Epithelial cell of proximal tubule (primary cell): Measurements from ENCODE around the gene DMRT2. TPM values are rescaled to one million over a fixed set of nuclear protein-coding genes. Genes with fewer than 3 reads are reported as not detected.

ENCODE experiments used
- DNase-seq: peaks from one replicate; pipeline ENCODE4 v3.0.0-alpha.2; 2011; ENCODE audit warnings: low read depth
- H3K4me3 ChIP-seq: 2 replicates; pipeline ENCODE4 v1.5.1; 2011; ENCODE audit warnings: low read depth, mild to moderate bottlenecking, low read length
- CTCF ChIP-seq: conservative IDR thresholded peaks from 2 replicates; pipeline ENCODE4 v1.5.1; 2012; ENCODE audit warnings: low read depth, mild to moderate bottlenecking, low read length
- total RNA-seq: library from RNA; depleted of rRNA; stranded (reverse); fragments of >200 nt; gene quantifications from 2 replicates; pipeline ENCODE4 v1.2.3, GENCODE V29; 2015

The DMRT2 gene
- total RNA-seq, 1 donor from 2014 or later = 0.35 TPM

GRCh38 chr9:1100945-1101344 lies 50.8 kb downstream of the DMRT2 start:
- DNase-seq = no peak
- no peak overlapping the region for H3K4me3 ChIP-seq
- peak; percentile 70 for TF ChIP-seq CTCF

- DNase-seq = no peak
- TF ChIP-seq CTCF = no peak
- H3K4me3 ChIP-seq = no peak overlapping the region
Observed at GRCh38 chr9:1101846-1102641, 51.9 kb downstream of the DMRT2 start.

DNA sequence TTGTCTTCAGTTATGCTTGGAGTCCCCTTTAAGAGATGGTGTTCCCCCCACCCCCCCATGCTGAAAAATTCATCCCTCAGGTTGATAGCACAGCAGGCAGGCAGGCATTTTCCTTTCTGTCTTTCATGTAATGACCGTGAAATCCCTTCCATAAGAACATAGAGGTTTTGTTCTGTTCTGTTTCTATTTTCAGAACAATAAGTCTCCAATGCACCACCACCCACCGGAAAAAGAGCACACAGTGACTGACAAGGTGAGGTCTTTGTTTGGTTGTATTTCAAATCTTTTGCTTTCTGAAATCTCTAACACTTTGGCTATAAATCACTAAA lies 52.4 kb downstream of the DMRT2 start:
- H3K4me3 ChIP-seq = no peak overlapping the region
- no peak for DNase-seq
- TF ChIP-seq CTCF = no peak

Other genes with a start within 250 kb of the DMRT2 start
- not detected in 2 replicates for gene DMRT1, start 208.7 kb upstream of the DMRT2 start, total RNA-seq
- gene DMRT3, start 73.7 kb upstream of the DMRT2 start, total RNA-seq = 0.29 and 1.4 TPM in 2 replicates